Fibroblast of skin of abdomen (primary cell): Measurements from ENCODE around the gene NDC80.

ENCODE experiments used
- DNase-seq: peaks from one replicate; pipeline ENCODE4 v3.0.0-alpha.2; 2013

Gene NDC80

DNA sequence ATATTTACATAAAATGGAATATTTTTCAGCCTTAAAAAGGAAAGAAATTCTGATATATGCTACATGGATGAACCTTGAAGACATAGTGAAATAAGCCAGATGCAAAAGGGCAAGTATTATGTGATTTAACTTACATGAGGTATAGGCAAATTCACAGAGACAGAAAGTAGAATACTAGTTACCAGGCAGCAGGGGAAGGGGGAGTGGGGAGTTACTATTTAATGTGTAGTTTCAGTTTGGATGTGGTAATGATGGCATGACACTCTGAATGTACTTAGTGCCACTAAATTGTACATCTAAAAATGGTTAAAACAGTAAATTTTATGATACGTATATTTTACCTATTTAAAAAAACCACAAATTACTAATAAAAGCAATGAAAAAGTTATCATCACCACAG lies 12.1 kb upstream of the NDC80 start:
- DNase-seq: no peak

DNA sequence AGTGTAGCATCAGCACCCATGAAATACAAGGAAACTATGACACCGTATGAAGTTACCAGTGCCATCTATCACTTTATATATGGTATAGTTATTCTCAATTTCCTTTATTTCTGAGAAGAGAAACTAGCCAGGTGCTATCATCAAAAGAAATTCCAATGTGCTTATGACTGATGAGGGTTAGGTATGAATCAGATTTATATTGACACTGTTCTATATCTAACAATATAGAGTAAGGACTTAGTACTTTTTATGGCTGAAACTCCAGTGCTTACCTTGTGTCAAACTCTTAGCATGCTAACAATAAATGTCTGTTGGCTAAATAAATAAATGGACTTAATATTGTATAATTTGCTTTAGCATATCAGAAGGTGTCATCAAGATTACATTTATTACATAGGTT lies 7.0 kb upstream of the NDC80 start:
- DNase-seq: no peak

DNA sequence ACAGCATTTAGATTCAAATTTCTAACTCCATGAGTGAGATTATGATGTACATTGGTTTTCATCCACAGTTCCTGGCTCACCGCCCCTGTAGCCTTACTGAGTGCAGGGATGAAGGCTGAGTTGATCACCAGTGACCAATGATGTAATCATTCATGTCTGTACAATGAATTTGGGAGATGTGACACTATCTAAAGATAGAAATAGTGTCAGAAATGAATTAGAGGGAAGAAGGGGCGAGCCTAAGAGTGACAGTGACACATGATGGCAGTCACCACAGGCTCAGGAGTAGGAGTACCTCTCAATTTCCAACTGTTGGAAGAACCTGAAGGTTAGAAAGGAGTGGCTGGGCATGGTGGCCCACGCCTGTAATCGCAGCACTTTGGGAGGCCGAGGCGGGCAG lies 3.2 kb upstream of the NDC80 start:
- DNase-seq: no peak

GRCh38 chr18:2568605-2569004 lies 2.8 kb upstream of the NDC80 start:
- no peak for DNase-seq

GRCh38 chr18:2569338-2570207 lies 1.8 kb upstream of the NDC80 start:
- DNase-seq: no peak

- DNase-seq: peak; percentile 71
Measured at GRCh38 chr18:2570772-2571199, 571 bp upstream of the NDC80 start.

DNA sequence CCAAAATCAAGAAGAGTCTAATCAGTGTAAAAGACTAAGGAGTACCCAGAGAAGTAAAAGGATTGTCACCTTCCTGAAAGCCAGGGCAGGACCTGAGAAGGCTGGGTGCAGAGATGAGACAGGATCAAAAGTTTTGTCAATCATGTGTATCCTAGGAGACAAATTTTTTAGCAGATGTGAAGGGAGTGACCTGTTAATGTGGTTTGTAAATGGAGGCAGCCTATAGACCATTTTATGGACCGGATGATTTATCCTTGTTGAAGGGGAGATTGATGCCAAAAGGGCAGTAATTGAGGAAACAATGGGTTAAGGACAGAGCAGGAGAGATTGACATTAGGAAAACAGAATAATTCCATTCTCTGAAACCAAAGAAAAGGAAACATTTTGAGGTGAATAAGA lies 813 bp downstream of the NDC80 start:
- no peak for DNase-seq

DNA sequence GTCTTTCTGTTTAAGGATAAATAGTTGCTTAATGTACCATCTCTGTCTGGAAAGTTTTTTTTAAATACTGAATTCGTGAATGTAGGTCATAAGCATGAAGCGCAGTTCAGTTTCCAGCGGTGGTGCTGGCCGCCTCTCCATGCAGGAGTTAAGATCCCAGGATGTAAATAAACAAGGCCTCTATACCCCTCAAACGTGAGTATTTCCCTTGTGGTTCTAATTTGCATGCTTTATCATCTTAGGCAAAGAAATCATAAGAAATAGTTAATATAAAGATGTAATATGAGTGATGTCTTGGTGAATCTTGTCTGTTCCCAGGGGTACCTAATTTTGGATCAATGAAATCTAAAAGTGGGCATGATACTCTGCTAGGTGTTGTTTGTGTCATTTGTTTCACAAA lies 1.5 kb downstream of the NDC80 start:
- no peak for DNase-seq

- DNase-seq: no peak
Measured at GRCh38 chr18:2573408-2573807, 2.1 kb downstream of the NDC80 start.

DNA sequence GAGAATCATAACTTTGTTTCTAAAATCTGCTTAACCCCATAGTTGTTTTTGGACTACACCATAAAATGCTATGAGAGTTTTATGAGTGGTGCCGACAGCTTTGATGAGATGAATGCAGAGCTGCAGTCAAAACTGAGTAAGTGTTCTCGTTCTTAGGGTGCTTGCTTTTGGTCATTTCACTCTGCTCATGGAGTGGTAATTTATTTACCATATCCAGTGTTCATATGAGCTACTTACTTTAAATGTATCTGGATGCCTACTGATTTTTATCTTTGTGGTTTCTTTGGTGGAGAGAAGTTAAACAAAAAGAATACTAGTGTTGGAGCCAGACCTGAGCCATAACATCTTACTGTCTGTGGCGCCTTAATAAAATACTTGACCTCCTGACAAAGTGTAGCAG lies 16.4 kb downstream of the NDC80 start:
- no peak for DNase-seq

- DNase-seq: no peak
Measured at GRCh38 chr18:2588666-2589344, 17.4 kb downstream of the NDC80 start.

DNA sequence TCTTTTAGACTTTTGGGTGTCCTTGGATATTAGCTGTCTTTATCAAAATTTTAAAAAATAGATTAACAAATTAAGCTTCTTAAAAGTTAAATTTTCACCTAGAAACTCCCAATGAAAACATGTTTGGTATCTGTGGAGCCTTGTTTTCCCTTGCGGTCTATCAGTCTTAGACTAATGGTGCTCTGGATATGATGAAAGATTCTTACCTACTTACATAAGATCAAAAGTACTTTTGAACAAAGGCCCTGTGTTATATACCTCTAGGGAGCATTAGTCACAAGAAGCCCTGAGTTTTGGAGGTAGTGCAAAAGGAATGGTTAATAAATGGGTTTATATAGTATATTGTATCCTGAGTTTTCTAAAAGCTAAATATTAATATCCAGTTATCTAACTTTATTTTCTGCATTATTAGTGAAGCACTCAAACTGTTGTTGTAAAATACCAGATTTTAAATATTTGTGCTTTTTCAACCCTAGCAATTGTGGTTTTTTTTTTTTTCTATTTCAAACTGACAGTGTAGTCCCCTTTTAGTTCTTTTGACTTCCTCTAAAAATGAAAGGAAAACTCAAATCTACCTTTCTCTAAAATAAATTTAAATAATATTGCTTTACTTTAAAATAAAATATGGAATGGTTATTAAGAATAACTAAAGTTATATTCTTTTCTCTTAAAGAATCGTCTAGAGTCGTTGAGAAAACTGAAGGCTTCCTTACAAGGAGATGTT lies 18.1 kb downstream of the NDC80 start:
- peak; percentile 10 for DNase-seq

DNA sequence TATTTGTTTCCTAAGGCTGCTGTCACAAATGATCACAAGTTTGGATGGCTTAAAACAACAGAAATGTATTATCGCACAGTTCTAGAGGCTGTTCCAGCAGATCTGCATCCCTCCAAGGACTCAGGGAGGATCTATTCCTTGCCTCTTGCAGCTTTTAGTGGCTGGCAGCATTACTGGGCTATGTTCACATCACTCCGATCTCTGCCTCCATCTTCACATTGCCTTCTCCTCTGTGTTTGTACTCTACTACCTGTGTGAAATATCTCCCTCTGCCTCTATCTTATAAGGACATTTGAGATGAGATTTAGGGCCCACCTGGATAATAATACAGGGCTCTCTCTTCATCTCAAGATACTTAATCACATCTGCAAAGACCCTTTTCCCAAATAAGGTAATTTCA lies 18.9 kb downstream of the NDC80 start:
- DNase-seq: no peak

DNA sequence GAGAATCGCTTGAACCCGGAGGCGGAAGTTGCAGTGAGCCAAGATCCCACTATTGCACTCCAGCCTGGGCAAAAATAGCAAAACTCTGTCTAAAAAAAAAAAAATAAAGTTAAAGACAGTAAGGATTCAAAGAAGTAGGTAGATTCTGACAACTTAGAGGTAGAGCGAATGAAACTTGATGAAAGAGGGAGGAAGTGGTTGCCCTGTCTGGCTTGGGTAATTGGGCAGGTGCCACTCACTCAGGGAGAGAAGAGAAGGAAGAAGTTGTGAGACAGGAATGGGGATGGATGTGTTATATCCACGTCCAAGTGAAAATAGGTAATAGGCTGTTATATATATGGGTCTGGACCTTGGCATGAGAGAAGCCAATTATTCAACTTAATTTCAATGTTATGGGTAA lies 26.3 kb downstream of the NDC80 start:
- no peak for DNase-seq

GRCh38 chr18:2602844-2603243 lies 31.5 kb downstream of the NDC80 start:
- no peak for DNase-seq

DNA sequence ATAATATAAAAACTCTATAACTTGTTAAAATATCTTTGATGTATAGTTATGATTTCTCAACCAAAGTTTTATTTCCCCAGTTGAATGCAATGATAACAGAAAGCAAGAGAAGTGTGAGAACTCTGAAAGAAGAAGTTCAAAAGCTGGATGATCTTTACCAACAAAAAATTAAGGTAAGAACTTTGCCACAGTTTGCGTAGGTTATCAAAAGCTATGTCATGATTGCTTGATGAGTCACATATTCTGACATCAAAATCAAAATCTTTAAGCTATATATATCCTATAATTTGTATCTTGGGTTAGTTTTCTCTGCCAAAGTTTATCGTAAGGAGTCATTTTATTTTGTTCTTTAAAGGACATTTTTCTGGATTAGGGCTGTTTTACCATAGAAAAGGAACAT lies 35.0 kb downstream of the NDC80 start:
- no peak for DNase-seq

GRCh38 chr18:2609604-2610003 lies 38.2 kb downstream of the NDC80 start:
- no peak for DNase-seq

DNA sequence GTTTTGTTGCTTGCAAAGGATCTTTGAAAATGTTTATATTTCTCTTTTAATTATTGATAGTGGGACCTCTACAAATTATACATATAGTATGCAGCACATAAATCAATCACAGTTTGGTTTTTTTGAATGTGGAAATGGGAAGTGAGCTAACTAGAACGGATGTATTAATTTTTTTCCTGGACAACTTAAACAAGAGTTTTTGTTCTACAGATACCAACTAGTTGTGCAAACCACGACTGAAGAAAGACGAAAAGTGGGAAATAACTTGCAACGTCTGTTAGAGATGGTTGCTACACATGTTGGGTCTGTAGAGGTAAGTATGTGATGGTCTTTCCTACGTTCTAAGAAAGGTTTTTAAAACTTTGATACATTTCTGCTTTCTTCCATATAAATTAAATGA lies 39.2 kb downstream of the NDC80 start:
- no peak for DNase-seq

DNA sequence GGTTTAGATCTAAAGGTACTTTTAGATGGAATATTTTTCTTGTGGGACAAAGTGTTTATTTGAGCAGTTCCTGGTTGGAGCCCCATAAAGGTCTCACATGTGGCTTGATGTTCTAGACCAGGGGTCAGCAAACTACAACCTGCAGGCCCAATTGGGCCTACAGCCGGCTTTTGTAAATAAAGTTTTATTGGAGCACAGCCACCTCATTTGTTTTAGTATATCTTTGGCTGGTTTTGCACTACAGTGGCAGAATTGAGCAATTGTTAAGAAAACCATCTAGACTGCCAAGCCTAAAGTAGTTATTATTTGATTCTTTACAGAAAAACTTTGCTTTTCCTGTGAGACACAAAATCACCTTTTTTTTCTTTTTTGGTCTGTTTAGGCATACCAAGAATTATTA lies 41.6 kb downstream of the NDC80 start:
- DNase-seq: no peak

DNA sequence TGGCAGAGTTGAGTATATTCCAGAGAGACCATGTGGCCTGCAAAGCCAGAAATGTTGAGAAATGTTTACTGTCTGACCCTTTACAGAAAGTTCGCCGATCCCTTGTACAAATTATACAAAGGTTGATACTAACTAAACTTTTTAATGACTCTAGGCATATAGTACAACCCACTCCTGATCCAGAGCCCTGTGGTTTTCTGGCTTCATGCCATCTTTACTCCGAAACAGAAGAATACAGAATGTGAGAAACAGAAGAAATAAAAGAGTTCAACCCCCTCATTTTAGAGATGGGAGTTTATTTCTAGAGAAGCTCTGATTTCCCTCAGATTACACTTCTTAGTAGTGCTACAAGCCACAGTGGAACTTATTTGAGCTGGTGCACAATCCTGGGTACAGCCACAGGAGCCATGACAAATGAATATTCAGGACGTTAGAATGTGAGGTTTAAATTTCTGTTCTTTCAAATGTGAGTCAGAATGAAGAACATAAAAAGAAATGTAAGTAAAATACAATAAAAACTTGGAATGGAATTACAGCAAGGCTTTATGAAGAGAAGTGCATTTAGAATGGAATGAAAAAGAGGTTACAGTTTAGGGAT lies 46.1 kb downstream of the NDC80 start:
- peak; percentile 2 for DNase-seq

GRCh38 chr18:2618009-2618408 lies 46.7 kb downstream of the NDC80 start:
- DNase-seq: peak; percentile 65

DNA sequence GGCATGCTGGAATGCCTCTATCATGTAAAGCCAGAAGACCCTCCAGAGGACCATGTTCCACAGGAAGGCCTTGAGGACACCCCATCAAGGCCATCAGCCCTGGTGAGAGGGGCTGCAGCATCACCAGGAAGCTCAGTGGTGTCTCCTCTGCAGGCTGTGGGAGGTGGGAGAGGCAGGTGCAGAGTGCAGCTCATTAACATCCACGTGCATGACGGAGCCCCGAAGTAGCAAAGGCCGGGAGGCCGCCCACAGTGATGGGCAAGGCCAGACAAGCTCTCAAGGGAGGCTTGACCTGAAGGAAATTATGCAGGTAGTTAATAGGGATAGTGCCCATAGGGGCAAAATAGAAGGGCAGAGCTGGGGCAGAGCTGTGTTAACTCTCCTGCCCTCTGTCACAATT lies 53.9 kb downstream of the NDC80 start:
- no peak for DNase-seq

DNA sequence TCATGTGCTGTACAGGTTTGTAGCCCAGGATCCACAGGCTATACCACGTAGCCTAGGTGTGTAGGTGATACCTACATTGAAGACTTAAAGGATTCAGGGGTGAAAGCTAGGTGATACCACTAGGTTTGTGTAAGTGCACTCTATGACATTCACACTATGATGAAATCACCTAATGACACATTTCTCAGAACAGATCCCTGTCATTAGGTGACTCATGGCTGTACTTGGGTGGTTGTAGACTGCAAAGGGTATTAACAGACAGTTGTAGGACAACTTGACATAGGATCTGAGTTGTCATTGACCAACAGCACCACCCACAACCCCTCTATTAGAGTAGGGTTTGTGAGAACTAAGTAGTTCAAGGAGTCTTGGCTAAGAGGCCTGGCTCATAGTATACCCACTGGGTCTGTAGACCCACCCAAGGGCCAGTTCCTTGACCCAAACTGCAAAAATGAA lies 56.5 kb downstream of the NDC80 start:
- peak; percentile 8 for DNase-seq
